ENCODE measurements around the gene HSPB3. TPM values are rescaled to one million over a fixed set of nuclear protein-coding genes. Genes with fewer than 3 reads are reported as not detected.
A peak's percentile ranks its signal among the peaks of the same experiment; 100 is the strongest.

HSPB3 gene
- total RNA-seq, 1 experiment from 2014 or later: not detected

- Mint-ChIP-seq H3K27me3 (ENCODE audit: insufficient read depth, unreplicated experiment) (no peaks in the 10 kb centered on the region), H3K36me3 (ENCODE audit: insufficient read depth, unreplicated experiment) (no peaks in the 10 kb centered on the region), H3K4me1 (ENCODE audit: insufficient read depth, unreplicated experiment) (peaks cover 5% of the 10 kb centered on the region), H3K27ac (ENCODE audit: low read depth, unreplicated experiment) (no peak overlapping the region), H3K4me3 (ENCODE audit: unreplicated experiment) (no peak overlapping the region), H3K9me3 (ENCODE audit: unreplicated experiment) (peaks cover 5% of the 10 kb centered on the region)
- BruUV-seq (replicated peaks): no TSS peak
- no peak for DNase-seq (ENCODE audit: unreplicated experiment)
- ChIA-PET POLR2A (no interaction called here), CTCF (interaction anchor here (0.6 kb wide), 1 partner anchor 8 kb away, joined by 3 read pairs; no protein-coding TSS in a partner anchor)
- TF ChIP-seq CTCF (IDR thresholded peaks at IDR 0.05; ENCODE audit: unreplicated experiment): no peak
- intact Hi-C loops (cut with micrococcal nuclease): no loop called here
These were observed 6.8 kb downstream of the HSPB3 start for GRCh38 chr5:54462281-54462680.

- DNase-seq (ENCODE audit: unreplicated experiment): no peak
- no peak for TF ChIP-seq CTCF (IDR thresholded peaks at IDR 0.05; ENCODE audit: unreplicated experiment)
- Mint-ChIP-seq H3K27ac (ENCODE audit: low read depth, unreplicated experiment) (no peak overlapping the region), H3K4me1 (ENCODE audit: insufficient read depth, unreplicated experiment) (no peaks in the 10 kb centered on the region), H3K36me3 (ENCODE audit: insufficient read depth, unreplicated experiment) (no peaks in the 10 kb centered on the region), H3K4me3 (ENCODE audit: unreplicated experiment) (no peak overlapping the region), H3K9me3 (ENCODE audit: unreplicated experiment) (peaks cover 5% of the 10 kb centered on the region), H3K27me3 (ENCODE audit: insufficient read depth, unreplicated experiment) (no peaks in the 10 kb centered on the region)
- ChIA-PET POLR2A (interaction anchor here (0.5 to 0.6 kb wide), 2 partner anchors 60 to 79 kb away, joined by 3 read pairs; no protein-coding TSS in a partner anchor), CTCF (interaction anchor here (0.7 kb wide), 1 partner anchor 14 kb away, joined by 3 read pairs; no protein-coding TSS in a partner anchor)
- BruUV-seq (replicated peaks): no TSS peak
- intact Hi-C loops (cut with micrococcal nuclease): no loop called here
These were observed 8.2 kb downstream of the HSPB3 start for GRCh38 chr5:54463713-54464112.

GRCh38 chr5:54469622-54470021 is 14.1 kb downstream of the HSPB3 start:
- no peaks in the 10 kb centered on the region for H3K27me3 Mint-ChIP-seq (ENCODE audit: insufficient read depth, unreplicated experiment)
- no peak overlapping the region for H3K27ac Mint-ChIP-seq (ENCODE audit: low read depth, unreplicated experiment)
- peaks cover 8% of the 10 kb centered on the region for H3K4me1 Mint-ChIP-seq (ENCODE audit: insufficient read depth, unreplicated experiment)
- no peak for DNase-seq (ENCODE audit: unreplicated experiment)
- H3K36me3 Mint-ChIP-seq (ENCODE audit: insufficient read depth, unreplicated experiment): no peaks in the 10 kb centered on the region
- POLR2A ChIA-PET: interaction anchor here (0.7 to 1.4 kb wide), 2 partner anchors 12 to 1109 kb away, joined by 3 read pairs; no protein-coding TSS in a partner anchor
- peaks cover 5% of the 10 kb centered on the region for H3K9me3 Mint-ChIP-seq (ENCODE audit: unreplicated experiment)
- CTCF ChIA-PET: interaction anchor here (3.2 kb wide), 1 partner anchor 20 kb away, joined by 21 read pairs; no protein-coding TSS in a partner anchor
- intact Hi-C loops (cut with micrococcal nuclease): no loop called here
- no TSS peak for BruUV-seq (replicated peaks)
- TF ChIP-seq CTCF (IDR thresholded peaks at IDR 0.05; ENCODE audit: unreplicated experiment): no peak
- peak overlapping the region; percentile 22 for H3K4me3 Mint-ChIP-seq (ENCODE audit: unreplicated experiment)

- Mint-ChIP-seq H3K9me3 (ENCODE audit: unreplicated experiment) (peaks cover 5% of the 10 kb centered on the region), H3K4me3 (ENCODE audit: unreplicated experiment) (no peak overlapping the region), H3K4me1 (ENCODE audit: insufficient read depth, unreplicated experiment) (peaks cover 8% of the 10 kb centered on the region), H3K36me3 (ENCODE audit: insufficient read depth, unreplicated experiment) (no peaks in the 10 kb centered on the region), H3K27me3 (ENCODE audit: insufficient read depth, unreplicated experiment) (no peaks in the 10 kb centered on the region), H3K27ac (ENCODE audit: low read depth, unreplicated experiment) (no peak overlapping the region)
- intact Hi-C loops (cut with micrococcal nuclease): no loop called here
- ChIA-PET POLR2A (interaction anchor here (0.6 to 1.4 kb wide), 5 partner anchors 13 to 1109 kb away, joined by 3 to 4 read pairs (median 3); no protein-coding TSS in a partner anchor), CTCF (interaction anchor here (0.6 to 3.2 kb wide), 2 partner anchors 15 to 19 kb away, joined by 3 to 21 read pairs; no protein-coding TSS in a partner anchor)
- DNase-seq (ENCODE audit: unreplicated experiment): no peak
- BruUV-seq (replicated peaks): no TSS peak
- TF ChIP-seq CTCF (IDR thresholded peaks at IDR 0.05; ENCODE audit: unreplicated experiment): no peak
These were observed 14.6 kb downstream of the HSPB3 start for GRCh38 chr5:54470128-54470527.

Data from MCF 10A (cell line).